Gastrocnemius medialis (tissue), 4 donors: ENCODE results near the gene NEK10.

Source experiments
- POLR2A ChIP-seq, 2 donors: fragments of 450-650 bp; IDR thresholded peaks; one replicate each; pipeline ENCODE4 v1.6.1; 2017; ENCODE audit warnings: antibody characterized with exemption in 2 of 2, mild to moderate bottlenecking in 2 of 2, moderate library complexity in 2 of 2
- TF ChIP-seq, protein P1 (sequence below), 5 experiments: fragments of 450-650 bp in 3 of 5; fragments of 200-600 bp in 2 of 5; sonication (generic) in 2 of 5; IDR thresholded peaks in 4 of 5; conservative IDR thresholded peaks in 1 of 5; 1 replicate in 4 of 5; 2 replicates in 1 of 5; pipeline ENCODE4 v1.5.1; 2016 to 2019; ENCODE audit warnings: antibody characterized with exemption in 5 of 5, mild to moderate bottlenecking in 3 of 5, moderate library complexity in 3 of 5

- TF ChIP-seq, protein P1, sequence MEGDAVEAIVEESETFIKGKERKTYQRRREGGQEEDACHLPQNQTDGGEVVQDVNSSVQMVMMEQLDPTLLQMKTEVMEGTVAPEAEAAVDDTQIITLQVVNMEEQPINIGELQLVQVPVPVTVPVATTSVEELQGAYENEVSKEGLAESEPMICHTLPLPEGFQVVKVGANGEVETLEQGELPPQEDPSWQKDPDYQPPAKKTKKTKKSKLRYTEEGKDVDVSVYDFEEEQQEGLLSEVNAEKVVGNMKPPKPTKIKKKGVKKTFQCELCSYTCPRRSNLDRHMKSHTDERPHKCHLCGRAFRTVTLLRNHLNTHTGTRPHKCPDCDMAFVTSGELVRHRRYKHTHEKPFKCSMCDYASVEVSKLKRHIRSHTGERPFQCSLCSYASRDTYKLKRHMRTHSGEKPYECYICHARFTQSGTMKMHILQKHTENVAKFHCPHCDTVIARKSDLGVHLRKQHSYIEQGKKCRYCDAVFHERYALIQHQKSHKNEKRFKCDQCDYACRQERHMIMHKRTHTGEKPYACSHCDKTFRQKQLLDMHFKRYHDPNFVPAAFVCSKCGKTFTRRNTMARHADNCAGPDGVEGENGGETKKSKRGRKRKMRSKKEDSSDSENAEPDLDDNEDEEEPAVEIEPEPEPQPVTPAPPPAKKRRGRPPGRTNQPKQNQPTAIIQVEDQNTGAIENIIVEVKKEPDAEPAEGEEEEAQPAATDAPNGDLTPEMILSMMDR (IDR thresholded peaks at IDR 0.05 in 4 of 5, conservative IDR thresholded peaks at IDR 0.05 in 1 of 5) = no peak
- TF ChIP-seq POLR2A (IDR thresholded peaks at IDR 0.05) = no peak
Observed at GRCh38 chr3:27176256-27176655, 192.9 kb downstream of the NEK10 start.
